ENCODE results near the gene CDA.

Gene CDA

GRCh38 chr1:20594746-20595145 lies 5.8 kb downstream of the CDA start:
- in situ Hi-C loops (cut with HindIII; ENCODE audit: low sequenced_read_pairs): no loop called here
- TF ChIP-seq CTCF (IDR thresholded peaks at IDR 0.05; ENCODE audit: low read depth, low read length, missing control alignments): no peak
- H3K4me3 ChIP-seq (ENCODE audit: low read depth, low read length): no peak overlapping the region
- no peak for DNase-seq (ENCODE audit: low read depth)

GRCh38 chr1:20596106-20596505 lies 7.2 kb downstream of the CDA start:
- DNase-seq (ENCODE audit: low read depth): no peak
- no peak overlapping the region for H3K4me3 ChIP-seq (ENCODE audit: low read depth, low read length)
- TF ChIP-seq CTCF (IDR thresholded peaks at IDR 0.05; ENCODE audit: low read depth, low read length, missing control alignments): no peak
- in situ Hi-C loops (cut with HindIII; ENCODE audit: low sequenced_read_pairs): no loop called here

DNA sequence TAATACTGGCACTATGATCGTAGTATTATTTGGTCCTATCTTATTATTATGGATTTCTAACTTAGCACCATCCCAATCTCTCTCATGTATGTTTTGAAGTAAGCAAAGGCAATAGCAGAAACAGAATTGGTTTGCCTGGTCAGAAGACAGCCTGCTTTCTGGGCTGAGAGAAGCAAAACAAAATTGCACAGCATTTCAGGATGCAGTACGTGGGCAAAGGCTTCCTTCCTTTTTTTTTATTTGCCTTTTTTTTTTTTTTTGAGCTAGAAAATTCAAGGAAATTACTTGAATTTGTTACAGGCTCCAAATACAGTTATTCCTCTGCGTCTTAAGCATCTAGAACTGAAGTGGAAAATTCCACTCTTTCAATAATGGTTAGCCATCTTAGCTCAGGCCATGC lies 8.8 kb downstream of the CDA start:
- TF ChIP-seq CTCF (IDR thresholded peaks at IDR 0.05; ENCODE audit: low read depth, low read length, missing control alignments): no peak
- no peak overlapping the region for H3K4me3 ChIP-seq (ENCODE audit: low read depth, low read length)
- in situ Hi-C loops (cut with HindIII; ENCODE audit: low sequenced_read_pairs): no loop called here
- no peak for DNase-seq (ENCODE audit: low read depth)

GRCh38 chr1:20600156-20600555 lies 11.3 kb downstream of the CDA start:
- in situ Hi-C loops (cut with HindIII; ENCODE audit: low sequenced_read_pairs): no loop called here
- no peak overlapping the region for H3K4me3 ChIP-seq (ENCODE audit: low read depth, low read length)
- no peak for TF ChIP-seq CTCF (IDR thresholded peaks at IDR 0.05; ENCODE audit: low read depth, low read length, missing control alignments)
- no peak for DNase-seq (ENCODE audit: low read depth)

DNA sequence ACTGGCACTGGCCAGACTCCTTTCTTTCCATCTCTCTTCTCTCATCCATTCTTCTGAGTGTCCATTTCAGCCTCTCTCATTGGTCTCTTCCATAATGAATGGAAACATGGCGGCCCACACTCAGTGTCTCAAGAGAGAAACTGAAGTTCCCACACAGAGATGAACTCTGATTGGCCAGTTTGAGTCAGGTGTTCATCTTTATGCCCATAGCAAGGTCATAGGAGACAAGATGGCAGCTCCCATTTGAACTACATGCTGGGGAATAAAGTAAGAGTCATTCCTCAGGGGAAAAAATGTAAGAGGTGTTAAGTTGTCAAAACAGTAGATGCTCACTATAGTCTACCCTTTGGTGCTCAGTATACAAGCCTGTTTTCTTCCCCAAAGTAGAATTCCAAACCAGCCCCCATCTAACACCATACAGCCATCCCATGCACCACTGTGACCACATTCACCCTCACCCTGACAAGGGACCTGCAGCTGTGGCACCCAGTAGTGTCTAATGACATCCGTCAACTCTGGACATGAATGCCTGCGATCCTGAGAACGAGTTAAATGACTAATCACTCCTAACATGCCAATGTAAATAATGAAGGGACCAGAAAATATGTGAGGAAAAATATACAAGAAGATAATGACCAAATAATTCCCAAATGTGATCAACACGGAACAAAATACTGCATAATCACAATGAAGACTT lies 12.4 kb downstream of the CDA start:
- in situ Hi-C loops (cut with HindIII; ENCODE audit: low sequenced_read_pairs): no loop called here
- no peak for TF ChIP-seq CTCF (IDR thresholded peaks at IDR 0.05; ENCODE audit: low read depth, low read length, missing control alignments)

GRCh38 chr1:20602851-20603450 lies 14.1 kb downstream of the CDA start:
- TF ChIP-seq CTCF (IDR thresholded peaks at IDR 0.05; ENCODE audit: low read depth, low read length, missing control alignments): no peak
- H3K4me3 ChIP-seq (ENCODE audit: low read depth, low read length): no peak overlapping the region
- in situ Hi-C loops (cut with HindIII; ENCODE audit: low sequenced_read_pairs): no loop called here
- DNase-seq (ENCODE audit: low read depth): no peak

More for the DNA sequence above, 12.4 kb downstream of the CDA start:
- DNase-seq (ENCODE audit: low read depth): no peak
- H3K4me3 ChIP-seq (ENCODE audit: low read depth, low read length): no peak overlapping the region

All from astrocyte of the cerebellum (primary cell).